SU-DHL-6 (cell line): ENCODE measurements around the gene PEX13.

Source experiments
- CTCF ChIP-seq: fragments of 200-600 bp; sonication (generic); IDR thresholded peaks from one replicate; pipeline ENCODE4 v1.5.1; 2017; ENCODE audit warnings: antibody characterized with exemption, mild to moderate bottlenecking, low read length, moderate library complexity; ENCODE audit not compliant: insufficient read depth, poor library complexity, severe bottlenecking
- EZH2phosphoT487 ChIP-seq: fragments of 200-600 bp; sonication (generic), shearing (Covaris generic); conservative IDR thresholded peaks from 2 replicates; pipeline ENCODE4 v1.6.1; 2018; ENCODE audit warnings: mild to moderate bottlenecking, antibody characterized with exemption, low read length, moderate library complexity, mixed read lengths

GRCh38 chr2:61090386-61090921 lies 72.9 kb downstream of the PEX13 start:
- TF ChIP-seq CTCF = no peak
- no peak for TF ChIP-seq EZH2phosphoT487
